AG09309 (cell line): Measurements from ENCODE around the gene EXOSC7.

Source experiments
- DNase-seq: peaks from one replicate; pipeline ENCODE4 v3.0.0-alpha.2; 2010; ENCODE audit warnings: low read depth
- H3K4me3 ChIP-seq: 2 replicates; pipeline ENCODE4 v1.5.1; 2011; ENCODE audit warnings: mild to moderate bottlenecking, low read depth, low read length, moderate library complexity; ENCODE audit not compliant: control insufficient read depth
- TF ChIP-seq, protein P1 (sequence below): IDR thresholded peaks from 2 replicates; pipeline ENCODE4 v1.5.1; 2011; ENCODE audit warnings: mild to moderate bottlenecking, low read depth, low read length, inconsistent platforms; ENCODE audit not compliant: insufficient read depth, control insufficient read depth; ENCODE audit errors: missing control alignments

Gene EXOSC7

GRCh38 chr3:44999782-45000181, 23.7 kb downstream of the EXOSC7 start:
- H3K4me3 ChIP-seq = no peak overlapping the region
- TF ChIP-seq, protein P1, sequence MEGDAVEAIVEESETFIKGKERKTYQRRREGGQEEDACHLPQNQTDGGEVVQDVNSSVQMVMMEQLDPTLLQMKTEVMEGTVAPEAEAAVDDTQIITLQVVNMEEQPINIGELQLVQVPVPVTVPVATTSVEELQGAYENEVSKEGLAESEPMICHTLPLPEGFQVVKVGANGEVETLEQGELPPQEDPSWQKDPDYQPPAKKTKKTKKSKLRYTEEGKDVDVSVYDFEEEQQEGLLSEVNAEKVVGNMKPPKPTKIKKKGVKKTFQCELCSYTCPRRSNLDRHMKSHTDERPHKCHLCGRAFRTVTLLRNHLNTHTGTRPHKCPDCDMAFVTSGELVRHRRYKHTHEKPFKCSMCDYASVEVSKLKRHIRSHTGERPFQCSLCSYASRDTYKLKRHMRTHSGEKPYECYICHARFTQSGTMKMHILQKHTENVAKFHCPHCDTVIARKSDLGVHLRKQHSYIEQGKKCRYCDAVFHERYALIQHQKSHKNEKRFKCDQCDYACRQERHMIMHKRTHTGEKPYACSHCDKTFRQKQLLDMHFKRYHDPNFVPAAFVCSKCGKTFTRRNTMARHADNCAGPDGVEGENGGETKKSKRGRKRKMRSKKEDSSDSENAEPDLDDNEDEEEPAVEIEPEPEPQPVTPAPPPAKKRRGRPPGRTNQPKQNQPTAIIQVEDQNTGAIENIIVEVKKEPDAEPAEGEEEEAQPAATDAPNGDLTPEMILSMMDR = no peak
- no peak for DNase-seq

DNA sequence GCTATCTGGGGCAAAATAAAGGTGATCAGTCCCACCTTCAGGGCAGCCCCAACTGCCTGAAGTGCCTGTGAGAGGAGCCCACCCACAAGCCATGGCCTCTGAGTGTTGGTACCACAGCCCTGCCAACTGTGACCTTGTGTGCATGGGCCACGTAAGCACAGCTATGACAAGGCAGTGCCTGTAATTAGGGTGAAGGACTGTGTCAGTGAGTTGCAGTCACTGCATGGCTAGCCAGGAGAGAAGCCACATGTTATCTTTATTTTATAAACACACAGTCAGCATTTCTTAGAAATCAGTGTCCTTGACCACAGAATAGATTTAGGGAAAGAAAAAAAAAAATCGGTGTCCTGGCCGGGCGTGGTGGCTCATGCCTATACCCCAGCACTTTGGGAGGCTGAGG, 24.8 kb downstream of the EXOSC7 start:
- TF ChIP-seq, protein P1 = no peak
- DNase-seq = no peak

DNA sequence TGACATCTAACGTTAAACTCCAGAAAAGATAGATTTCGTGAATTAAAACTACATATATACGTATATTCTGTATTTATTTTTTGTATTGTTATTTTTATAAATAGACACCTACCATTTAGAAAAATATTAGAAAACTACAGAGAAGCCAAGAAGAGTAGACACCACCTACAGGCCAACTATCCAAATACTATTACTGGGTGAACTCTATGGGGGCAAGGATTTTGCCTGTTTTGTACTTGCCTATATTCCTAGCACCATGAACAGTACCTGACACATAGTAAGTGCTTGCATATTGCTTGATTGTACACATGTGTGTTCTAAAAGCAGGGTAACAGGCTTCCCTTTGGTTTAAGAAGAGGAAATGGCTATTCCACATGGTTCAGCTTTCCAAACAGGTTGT, 25.7 kb downstream of the EXOSC7 start:
- no peak for DNase-seq
- TF ChIP-seq, protein P1 = no peak

More for the DNA sequence above, 24.8 kb downstream of the EXOSC7 start:
- no peak overlapping the region for H3K4me3 ChIP-seq

GRCh38 chr3:45002139-45002660, 26.2 kb downstream of the EXOSC7 start:
- no peak overlapping the region for H3K4me3 ChIP-seq
- TF ChIP-seq, protein P1 = no peak
- no peak for DNase-seq

More for the DNA sequence above, 25.7 kb downstream of the EXOSC7 start:
- H3K4me3 ChIP-seq = no peak overlapping the region

- H3K4me3 ChIP-seq = no peak overlapping the region
- TF ChIP-seq, protein P1 = no peak
- DNase-seq = no peak
These were observed 26.7 kb downstream of the EXOSC7 start for GRCh38 chr3:45002720-45003119.

GRCh38 chr3:45003406-45003805, 27.4 kb downstream of the EXOSC7 start:
- no peak overlapping the region for H3K4me3 ChIP-seq
- TF ChIP-seq, protein P1 = no peak
- no peak for DNase-seq

- TF ChIP-seq, protein P1 = no peak
- no peak overlapping the region for H3K4me3 ChIP-seq
- DNase-seq = no peak
These were observed 27.8 kb downstream of the EXOSC7 start for GRCh38 chr3:45003859-45004258.
